ENCODE results near the gene ZC3H13. TPM values are rescaled to one million over a fixed set of nuclear protein-coding genes. Genes with fewer than 3 reads are reported as not detected.

The ZC3H13 gene
- polyA plus RNA-seq, 1 donor from 2014 or later = 19.5 TPM

DNA sequence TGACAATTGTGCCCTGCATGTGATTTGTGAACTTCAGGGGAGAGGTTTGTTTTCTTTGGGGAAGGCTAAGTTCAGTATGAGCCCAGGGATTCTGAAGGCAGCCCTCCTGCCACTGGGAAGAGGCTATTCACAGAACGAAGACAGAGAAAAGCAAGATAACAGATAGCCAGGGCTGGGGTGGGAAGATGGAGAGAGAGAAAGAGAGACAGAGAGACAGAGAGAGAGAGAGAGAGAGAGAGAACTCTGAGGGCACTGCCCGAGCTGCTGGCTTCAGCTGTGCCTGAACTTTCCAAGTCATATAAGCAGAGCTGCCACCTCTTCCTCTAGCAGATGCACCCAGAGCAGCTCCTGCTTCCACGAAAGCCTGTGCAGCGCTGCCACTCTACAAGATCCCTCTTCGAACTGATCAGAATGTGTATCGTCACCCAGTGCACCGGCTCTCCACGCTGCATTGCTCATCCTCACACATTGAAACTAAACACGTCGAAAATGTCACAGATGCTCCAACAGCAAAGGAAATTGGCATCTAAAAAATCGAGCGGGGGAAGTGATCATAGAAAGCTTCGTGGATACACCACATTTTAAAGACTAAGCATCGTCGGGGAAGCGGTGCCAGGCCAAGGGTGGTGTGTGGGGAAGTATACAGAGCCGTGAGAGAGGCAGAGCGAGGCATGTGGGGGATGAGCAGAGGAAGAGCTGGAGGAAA, 119.2 kb downstream of the ZC3H13 start:
- no peak overlapping the region for H3K27ac ChIP-seq (ENCODE audit: low read length)
- no peak for TF ChIP-seq POLR2AphosphoS5 (IDR thresholded peaks at IDR 0.05)
- TF ChIP-seq SMC3 (conservative IDR thresholded peaks at IDR 0.05; ENCODE audit: poor library complexity) = no peak
- TF ChIP-seq RAD21 (conservative IDR thresholded peaks at IDR 0.05) = no peak
- TF ChIP-seq EP300 (conservative IDR thresholded peaks at IDR 0.05; ENCODE audit: poor library complexity, severe bottlenecking) = no peak
- no peak for TF ChIP-seq MXI1 (conservative IDR thresholded peaks at IDR 0.05; ENCODE audit: poor library complexity, severe bottlenecking)
- no peak for TF ChIP-seq TAF1 (IDR thresholded peaks at IDR 0.05; ENCODE audit: low read depth)
- TF ChIP-seq, protein P1, sequence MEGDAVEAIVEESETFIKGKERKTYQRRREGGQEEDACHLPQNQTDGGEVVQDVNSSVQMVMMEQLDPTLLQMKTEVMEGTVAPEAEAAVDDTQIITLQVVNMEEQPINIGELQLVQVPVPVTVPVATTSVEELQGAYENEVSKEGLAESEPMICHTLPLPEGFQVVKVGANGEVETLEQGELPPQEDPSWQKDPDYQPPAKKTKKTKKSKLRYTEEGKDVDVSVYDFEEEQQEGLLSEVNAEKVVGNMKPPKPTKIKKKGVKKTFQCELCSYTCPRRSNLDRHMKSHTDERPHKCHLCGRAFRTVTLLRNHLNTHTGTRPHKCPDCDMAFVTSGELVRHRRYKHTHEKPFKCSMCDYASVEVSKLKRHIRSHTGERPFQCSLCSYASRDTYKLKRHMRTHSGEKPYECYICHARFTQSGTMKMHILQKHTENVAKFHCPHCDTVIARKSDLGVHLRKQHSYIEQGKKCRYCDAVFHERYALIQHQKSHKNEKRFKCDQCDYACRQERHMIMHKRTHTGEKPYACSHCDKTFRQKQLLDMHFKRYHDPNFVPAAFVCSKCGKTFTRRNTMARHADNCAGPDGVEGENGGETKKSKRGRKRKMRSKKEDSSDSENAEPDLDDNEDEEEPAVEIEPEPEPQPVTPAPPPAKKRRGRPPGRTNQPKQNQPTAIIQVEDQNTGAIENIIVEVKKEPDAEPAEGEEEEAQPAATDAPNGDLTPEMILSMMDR (IDR thresholded peaks at IDR 0.05; ENCODE audit: poor library complexity, severe bottlenecking) = no peak
- TF ChIP-seq, protein P2, sequence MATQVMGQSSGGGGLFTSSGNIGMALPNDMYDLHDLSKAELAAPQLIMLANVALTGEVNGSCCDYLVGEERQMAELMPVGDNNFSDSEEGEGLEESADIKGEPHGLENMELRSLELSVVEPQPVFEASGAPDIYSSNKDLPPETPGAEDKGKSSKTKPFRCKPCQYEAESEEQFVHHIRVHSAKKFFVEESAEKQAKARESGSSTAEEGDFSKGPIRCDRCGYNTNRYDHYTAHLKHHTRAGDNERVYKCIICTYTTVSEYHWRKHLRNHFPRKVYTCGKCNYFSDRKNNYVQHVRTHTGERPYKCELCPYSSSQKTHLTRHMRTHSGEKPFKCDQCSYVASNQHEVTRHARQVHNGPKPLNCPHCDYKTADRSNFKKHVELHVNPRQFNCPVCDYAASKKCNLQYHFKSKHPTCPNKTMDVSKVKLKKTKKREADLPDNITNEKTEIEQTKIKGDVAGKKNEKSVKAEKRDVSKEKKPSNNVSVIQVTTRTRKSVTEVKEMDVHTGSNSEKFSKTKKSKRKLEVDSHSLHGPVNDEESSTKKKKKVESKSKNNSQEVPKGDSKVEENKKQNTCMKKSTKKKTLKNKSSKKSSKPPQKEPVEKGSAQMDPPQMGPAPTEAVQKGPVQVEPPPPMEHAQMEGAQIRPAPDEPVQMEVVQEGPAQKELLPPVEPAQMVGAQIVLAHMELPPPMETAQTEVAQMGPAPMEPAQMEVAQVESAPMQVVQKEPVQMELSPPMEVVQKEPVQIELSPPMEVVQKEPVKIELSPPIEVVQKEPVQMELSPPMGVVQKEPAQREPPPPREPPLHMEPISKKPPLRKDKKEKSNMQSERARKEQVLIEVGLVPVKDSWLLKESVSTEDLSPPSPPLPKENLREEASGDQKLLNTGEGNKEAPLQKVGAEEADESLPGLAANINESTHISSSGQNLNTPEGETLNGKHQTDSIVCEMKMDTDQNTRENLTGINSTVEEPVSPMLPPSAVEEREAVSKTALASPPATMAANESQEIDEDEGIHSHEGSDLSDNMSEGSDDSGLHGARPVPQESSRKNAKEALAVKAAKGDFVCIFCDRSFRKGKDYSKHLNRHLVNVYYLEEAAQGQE (IDR thresholded peaks at IDR 0.05; ENCODE audit: borderline replicate concordance) = no peak
- TF ChIP-seq EZH2 (IDR thresholded peaks at IDR 0.05; ENCODE audit: borderline replicate concordance, insufficient read depth, low read length, poor library complexity, severe bottlenecking) = no peak
- H3K9ac ChIP-seq (ENCODE audit: low read length) = no peak overlapping the region
- no peaks in the 10 kb centered on the region for H4K20me1 ChIP-seq (ENCODE audit: insufficient read depth)
- H3F3A ChIP-seq (ENCODE audit: insufficient read depth, low read length, poor library complexity, severe bottlenecking) = no peaks in the 10 kb centered on the region
- no peaks in the 10 kb centered on the region for H3K9me2 ChIP-seq (ENCODE audit: insufficient read depth, low read length)
- H3K4me2 ChIP-seq (ENCODE audit: low read length) = no peak overlapping the region
- H2AFZ ChIP-seq (ENCODE audit: low read depth, low read length) = no peak overlapping the region
- H3K4me3 ChIP-seq (ENCODE audit: low read length) = no peak overlapping the region
- H3K36me3 ChIP-seq (ENCODE audit: insufficient read depth, low read length) = no peaks in the 10 kb centered on the region
- H3K9me3 ChIP-seq (ENCODE audit: low read length) = no peaks in the 10 kb centered on the region
- H3K27me3 ChIP-seq (ENCODE audit: insufficient read depth, low read depth, low read length) = no peaks in the 10 kb centered on the region
- H3K79me2 ChIP-seq (replicated peaks; ENCODE audit: insufficient read depth, low read length) = no peaks in the 10 kb centered on the region

DNA sequence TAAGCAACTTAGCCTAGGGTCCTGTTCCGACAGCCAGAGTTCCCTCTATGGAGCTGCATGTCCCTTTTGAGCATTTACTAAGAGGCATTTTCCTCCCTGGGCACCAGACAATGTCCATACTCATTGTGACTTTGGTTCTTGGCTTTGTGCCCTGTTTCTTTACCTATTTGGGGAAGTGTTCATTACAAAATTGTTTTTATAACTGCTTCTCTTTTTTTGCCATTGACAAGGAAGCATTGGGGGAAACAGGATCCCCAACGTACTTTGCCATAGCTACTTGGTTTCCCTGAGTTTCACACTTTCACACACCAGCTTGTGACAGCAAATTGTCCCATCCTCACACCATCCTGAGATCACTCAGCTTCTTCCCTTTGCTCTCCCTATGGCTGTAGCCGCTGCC, 119.9 kb downstream of the ZC3H13 start:
- Histone ChIP-seq H3K9me2 (ENCODE audit: insufficient read depth, low read length) (no peaks in the 10 kb centered on the region), H3F3A (ENCODE audit: insufficient read depth, low read length, poor library complexity, severe bottlenecking) (no peaks in the 10 kb centered on the region), H3K27me3 (ENCODE audit: insufficient read depth, low read depth, low read length) (no peaks in the 10 kb centered on the region), H3K4me2 (ENCODE audit: low read length) (no peak overlapping the region), H2AFZ (ENCODE audit: low read depth, low read length) (no peak overlapping the region), H3K9me3 (ENCODE audit: low read length) (no peaks in the 10 kb centered on the region), H3K9ac (ENCODE audit: low read length) (no peak overlapping the region), H3K27ac (ENCODE audit: low read length) (no peak overlapping the region), H3K36me3 (ENCODE audit: insufficient read depth, low read length) (no peaks in the 10 kb centered on the region), H4K20me1 (ENCODE audit: insufficient read depth) (no peaks in the 10 kb centered on the region), H3K4me3 (ENCODE audit: low read length) (no peak overlapping the region), H3K79me2 (replicated peaks; ENCODE audit: insufficient read depth, low read length) (no peaks in the 10 kb centered on the region)
- no peak for TF ChIP-seq EZH2 (IDR thresholded peaks at IDR 0.05; ENCODE audit: borderline replicate concordance, insufficient read depth, low read length, poor library complexity, severe bottlenecking)
- TF ChIP-seq EP300 (conservative IDR thresholded peaks at IDR 0.05; ENCODE audit: poor library complexity, severe bottlenecking) = no peak
- TF ChIP-seq SMC3 (conservative IDR thresholded peaks at IDR 0.05; ENCODE audit: poor library complexity) = no peak
- TF ChIP-seq RAD21 (conservative IDR thresholded peaks at IDR 0.05) = no peak
- TF ChIP-seq TAF1 (IDR thresholded peaks at IDR 0.05; ENCODE audit: low read depth) = no peak
